Measurements from ENCODE around the gene OR2T8. TPM values are rescaled to one million over a fixed set of nuclear protein-coding genes. Genes with fewer than 3 reads are reported as not detected.

OR2T8 gene, protein sequence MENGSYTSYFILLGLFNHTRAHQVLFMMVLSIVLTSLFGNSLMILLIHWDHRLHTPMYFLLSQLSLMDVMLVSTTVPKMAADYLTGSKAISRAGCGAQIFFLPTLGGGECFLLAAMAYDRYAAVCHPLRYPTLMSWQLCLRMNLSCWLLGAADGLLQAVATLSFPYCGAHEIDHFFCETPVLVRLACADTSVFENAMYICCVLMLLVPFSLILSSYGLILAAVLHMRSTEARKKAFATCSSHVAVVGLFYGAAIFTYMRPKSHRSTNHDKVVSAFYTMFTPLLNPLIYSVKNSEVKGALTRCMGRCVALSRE
- not detected for polyA plus RNA-seq

DNA sequence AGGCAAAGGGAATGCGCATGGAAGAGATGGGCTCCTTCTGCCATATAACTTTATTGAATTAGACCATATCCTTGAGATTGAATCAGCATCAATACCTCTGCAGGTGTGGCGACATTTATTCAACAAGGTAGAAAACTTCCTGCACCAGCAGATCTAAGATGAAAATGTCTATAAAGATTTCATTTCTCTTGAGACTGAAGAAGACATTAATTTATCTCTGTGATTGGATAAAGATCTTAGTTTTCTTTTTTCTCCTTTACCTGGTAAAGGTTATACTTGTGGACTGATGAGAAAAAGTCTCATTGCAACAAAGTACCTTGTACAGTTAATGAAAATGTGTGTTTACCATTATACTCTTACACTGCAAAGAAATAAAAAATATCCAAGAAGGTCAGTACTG, at the start of gene OR2T8:
OR2T8 (plus strand) TSS at position 301 of the 400 bp plus-strand sequence. CDS start 766 bp downstream, outside the sequence.
- Mint-ChIP-seq H3K36me3 (no peaks in the 10 kb centered on the region), H3K27me3 (peaks cover 6% of the 10 kb centered on the region), H3K27ac (no peak within 1 kb of the TSS), H3K4me1 (no peaks in the 10 kb centered on the region), H3K9me3 (no peaks in the 10 kb centered on the region), H3K4me3 (no peak within 1 kb of the TSS)

DNA sequence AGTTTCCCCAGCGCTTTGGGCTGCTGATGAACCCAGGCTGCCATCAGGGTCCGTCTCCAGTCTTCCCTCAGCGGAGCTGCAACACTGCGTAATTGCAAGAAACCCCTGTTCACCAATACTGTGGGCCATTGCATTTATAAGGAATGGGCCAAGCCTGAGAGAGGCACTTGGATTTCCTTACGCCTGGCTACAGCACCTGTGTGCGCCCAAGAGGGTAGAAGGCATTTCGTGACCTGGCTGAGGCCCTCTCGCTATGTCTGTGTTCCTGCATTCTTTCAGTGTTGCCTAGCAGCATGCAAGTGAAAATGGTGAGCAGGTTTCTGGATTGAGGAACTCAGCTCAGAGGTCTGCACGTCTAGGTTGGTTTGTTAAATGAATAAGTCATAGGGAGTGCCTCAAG, 36.7 kb upstream of the OR2T8 start:
- Mint-ChIP-seq H3K4me1 (no peaks in the 10 kb centered on the region), H3K9me3 (peaks cover 0 to 1% (median 0%) of the 10 kb centered on the region in 3 donors), H3K4me3 (no peak overlapping the region), H3K27ac (no peak overlapping the region), H3K36me3 (no peaks in the 10 kb centered on the region), H3K27me3 (peaks cover 1% of the 10 kb centered on the region)

DNA sequence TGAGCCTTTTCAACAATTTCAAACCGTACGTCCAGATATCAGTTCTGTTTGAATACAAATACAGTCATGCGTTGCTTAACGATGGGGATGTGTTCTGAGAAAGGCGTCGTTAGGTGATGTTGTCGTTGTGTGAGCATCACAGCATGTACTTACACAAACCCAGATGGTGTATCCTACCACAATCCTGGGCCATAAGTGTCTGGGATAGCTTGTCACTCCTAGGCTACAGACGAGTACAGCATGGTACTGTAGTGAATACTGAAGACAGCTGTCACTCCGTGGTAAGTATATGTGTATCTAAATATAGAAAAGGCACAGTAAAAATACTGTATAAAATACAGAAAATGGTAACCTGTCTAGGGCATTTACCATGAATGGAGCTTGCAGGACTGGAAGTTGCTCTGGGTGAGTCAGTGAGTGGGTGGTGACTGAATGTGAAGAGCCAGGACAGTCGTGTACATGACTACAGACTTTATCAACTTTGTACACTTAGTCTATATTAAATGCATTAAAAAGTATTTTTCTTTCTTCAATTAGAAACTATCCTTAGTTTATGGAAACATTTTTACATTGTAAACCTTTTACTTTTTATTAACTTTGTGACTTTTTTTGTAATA, 35.1 kb upstream of the OR2T8 start:
- Mint-ChIP-seq H3K4me1 (no peaks in the 10 kb centered on the region), H3K9me3 (no peaks in the 10 kb centered on the region), H3K27ac (no peak overlapping the region), H3K4me3 (no peak overlapping the region), H3K27me3 (no peaks in the 10 kb centered on the region), H3K36me3 (no peaks in the 10 kb centered on the region)

DNA sequence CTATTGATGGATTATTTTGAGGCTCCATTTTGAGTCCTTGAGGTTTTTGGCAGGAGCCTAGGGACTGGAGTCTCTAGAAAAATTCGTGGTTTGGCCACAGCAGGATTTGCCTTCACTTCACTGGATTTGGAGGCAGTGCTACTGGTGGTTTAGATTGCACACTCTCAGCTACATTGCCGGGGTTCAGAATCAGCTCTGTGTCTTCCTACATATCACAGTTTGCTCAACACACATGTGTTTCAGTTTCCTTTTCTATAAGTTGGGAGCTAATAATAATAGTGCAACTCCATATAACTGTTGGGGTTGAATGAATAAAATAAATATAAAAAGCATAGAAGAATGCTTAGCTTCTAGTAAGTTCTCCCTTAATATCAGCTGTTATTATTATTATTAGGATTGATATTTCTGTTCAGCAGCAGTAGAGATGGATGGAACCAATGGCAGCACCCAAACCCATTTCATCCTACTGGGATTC, 24.9 kb upstream of the OR2T8 start, which contains the start of gene OR2W3:
OR2W3 (plus strand) TSS at position 425 of the 475 bp plus-strand sequence; CDS start at position 425, 0 bp downstream.
- H3K9me3 Mint-ChIP-seq = peaks cover 0 to 4% (median 0%) of the 10 kb centered on the region in 3 donors
- no peak within 1 kb of the TSS for H3K4me3 Mint-ChIP-seq
- no peak within 1 kb of the TSS for H3K27ac Mint-ChIP-seq
- no peaks in the 10 kb centered on the region for H3K36me3 Mint-ChIP-seq
- no peaks in the 10 kb centered on the region for H3K4me1 Mint-ChIP-seq
- no peaks in the 10 kb centered on the region for H3K27me3 Mint-ChIP-seq

DNA sequence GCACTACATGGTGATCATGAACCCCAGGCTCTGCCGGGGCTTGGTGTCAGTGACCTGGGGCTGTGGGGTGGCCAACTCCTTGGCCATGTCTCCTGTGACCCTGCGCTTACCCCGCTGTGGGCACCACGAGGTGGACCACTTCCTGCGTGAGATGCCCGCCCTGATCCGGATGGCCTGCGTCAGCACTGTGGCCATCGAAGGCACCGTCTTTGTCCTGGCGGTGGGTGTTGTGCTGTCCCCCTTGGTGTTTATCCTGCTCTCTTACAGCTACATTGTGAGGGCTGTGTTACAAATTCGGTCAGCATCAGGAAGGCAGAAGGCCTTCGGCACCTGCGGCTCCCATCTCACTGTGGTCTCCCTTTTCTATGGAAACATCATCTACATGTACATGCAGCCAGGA, 24.1 kb upstream of the OR2T8 start:
- Mint-ChIP-seq H3K27me3 (no peaks in the 10 kb centered on the region), H3K27ac (no peak overlapping the region), H3K9me3 (peaks cover 0 to 4% (median 0%) of the 10 kb centered on the region in 3 donors), H3K4me3 (no peak overlapping the region), H3K4me1 (no peaks in the 10 kb centered on the region), H3K36me3 (no peaks in the 10 kb centered on the region)

DNA sequence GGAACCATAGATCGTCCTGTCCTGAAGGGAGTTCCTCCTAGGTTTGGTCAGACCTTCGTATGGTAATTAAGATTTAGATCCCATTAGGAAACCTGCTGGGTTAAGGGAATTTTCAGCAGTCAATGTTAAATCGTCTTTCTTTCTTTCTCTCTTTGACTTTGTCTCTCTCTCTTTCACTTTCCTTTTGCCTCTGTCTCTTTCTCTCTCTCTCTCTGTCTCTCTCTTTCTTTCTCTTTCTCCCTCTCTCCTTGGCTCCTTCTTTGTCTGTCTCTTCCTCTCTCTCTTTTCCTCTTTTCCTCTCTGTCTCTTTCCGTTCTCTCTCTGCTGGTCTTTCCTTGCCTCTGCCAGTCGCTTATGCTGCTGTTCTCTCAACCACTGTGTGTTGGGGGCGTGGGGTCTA, 15.9 kb upstream of the OR2T8 start:
- Mint-ChIP-seq H3K9me3 (peaks cover 7 to 12% (median 9%) of the 10 kb centered on the region in 3 donors), H3K27me3 (no peaks in the 10 kb centered on the region), H3K4me3 (no peak overlapping the region), H3K27ac (no peak overlapping the region), H3K36me3 (peaks cover 2% of the 10 kb centered on the region), H3K4me1 (peaks cover 5 to 12% (median 10%) of the 10 kb centered on the region in 3 donors)

DNA sequence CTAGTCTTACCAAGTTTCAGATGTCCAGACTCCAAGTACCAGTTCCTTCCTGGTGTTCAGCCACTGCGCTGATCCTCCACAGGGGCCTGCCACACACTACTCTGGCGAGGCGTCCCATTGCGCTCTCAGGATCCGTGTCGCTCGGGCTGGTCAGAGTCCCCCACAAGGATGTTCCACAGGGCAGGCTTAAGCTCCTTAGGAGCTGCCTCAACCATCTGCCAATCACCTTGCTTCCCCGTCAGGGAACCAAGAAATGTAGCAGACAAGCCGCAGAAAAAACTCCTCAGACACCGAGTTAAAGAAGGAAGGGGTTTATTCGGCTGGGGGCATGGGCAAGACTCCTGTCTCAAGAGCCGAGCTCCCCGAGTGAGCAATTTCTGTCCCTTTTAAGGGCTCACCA, 14.9 kb upstream of the OR2T8 start:
- Mint-ChIP-seq H3K9me3 (peaks cover 7 to 12% (median 9%) of the 10 kb centered on the region in 3 donors), H3K4me3 (no peak overlapping the region), H3K27ac (no peak overlapping the region), H3K27me3 (no peaks in the 10 kb centered on the region), H3K4me1 (peaks cover 5 to 12% (median 10%) of the 10 kb centered on the region in 3 donors), H3K36me3 (peaks cover 2% of the 10 kb centered on the region)

DNA sequence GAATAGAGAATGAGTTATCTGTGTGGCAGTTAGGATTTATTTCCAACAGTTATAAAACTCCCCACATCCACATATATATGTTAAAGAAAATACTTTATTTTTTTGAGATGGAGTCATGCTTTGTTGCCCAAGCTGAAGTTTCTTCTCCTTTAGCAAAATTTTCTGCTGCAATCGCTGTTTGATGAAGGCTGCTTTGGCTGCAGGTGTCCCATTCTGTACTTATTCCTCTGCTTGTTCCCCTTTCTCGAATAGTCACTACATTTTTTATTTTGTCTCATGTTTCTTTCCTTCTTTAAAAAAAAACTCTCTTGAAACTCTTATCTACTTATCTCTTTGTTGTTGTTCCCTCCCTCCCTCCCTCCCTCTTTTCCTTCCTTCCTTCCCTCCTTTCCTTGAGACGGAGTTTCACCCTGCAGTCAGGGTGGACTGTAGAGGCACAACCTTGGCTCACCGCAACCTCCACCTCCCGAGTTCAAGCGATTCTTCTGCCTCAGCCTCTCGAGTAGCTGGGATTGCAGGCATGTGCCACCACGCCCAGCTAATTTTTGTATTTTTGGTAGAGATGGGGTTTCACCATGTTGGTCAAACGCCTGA, 14.0 kb upstream of the OR2T8 start:
- Mint-ChIP-seq H3K4me1 (peaks cover 5 to 12% (median 10%) of the 10 kb centered on the region in 3 donors), H3K36me3 (peaks cover 2% of the 10 kb centered on the region), H3K9me3 (peaks cover 7 to 12% (median 9%) of the 10 kb centered on the region in 3 donors), H3K4me3 (peak overlapping the region in 3 of 4 donors; percentile 63 to 90 (median 87)), H3K27me3 (no peaks in the 10 kb centered on the region), H3K27ac (peak overlapping the region in 2 of 3 donors; percentile 18 to 89)

DNA sequence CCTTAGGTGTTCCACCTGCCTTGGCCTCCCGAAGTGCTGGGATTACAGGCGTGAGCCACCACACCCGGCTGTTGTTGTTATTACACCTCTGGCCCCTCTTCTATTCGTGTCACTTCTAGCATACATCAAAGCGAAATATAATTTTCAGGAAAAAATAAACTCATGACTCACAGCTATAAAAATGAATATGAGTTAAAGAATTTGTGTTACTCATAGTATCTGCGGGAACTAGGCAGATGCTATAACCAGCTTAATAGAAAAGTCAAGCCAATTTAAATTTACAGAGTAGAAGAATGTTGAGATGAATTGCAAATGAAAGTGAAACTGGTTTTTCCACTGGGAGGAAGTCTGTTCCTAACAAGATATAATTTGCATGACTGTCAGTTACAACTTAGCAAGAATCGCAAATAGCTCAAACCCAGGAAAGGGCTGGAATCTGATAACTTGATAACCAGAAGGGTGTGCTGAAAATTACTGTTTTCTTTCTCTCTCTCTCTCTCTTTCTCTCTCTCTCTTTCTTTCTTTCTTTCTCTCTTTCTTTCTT, 13.5 kb upstream of the OR2T8 start:
- Mint-ChIP-seq H3K4me3 (peak overlapping the region in 3 of 4 donors; percentile 63 to 90 (median 87)), H3K9me3 (peaks cover 7 to 12% (median 7%) of the 10 kb centered on the region in 3 donors), H3K27ac (peak overlapping the region in 2 of 3 donors; percentile 18 to 89), H3K4me1 (peaks cover 5 to 12% (median 10%) of the 10 kb centered on the region in 3 donors), H3K27me3 (no peaks in the 10 kb centered on the region), H3K36me3 (peaks cover 2% of the 10 kb centered on the region)

DNA sequence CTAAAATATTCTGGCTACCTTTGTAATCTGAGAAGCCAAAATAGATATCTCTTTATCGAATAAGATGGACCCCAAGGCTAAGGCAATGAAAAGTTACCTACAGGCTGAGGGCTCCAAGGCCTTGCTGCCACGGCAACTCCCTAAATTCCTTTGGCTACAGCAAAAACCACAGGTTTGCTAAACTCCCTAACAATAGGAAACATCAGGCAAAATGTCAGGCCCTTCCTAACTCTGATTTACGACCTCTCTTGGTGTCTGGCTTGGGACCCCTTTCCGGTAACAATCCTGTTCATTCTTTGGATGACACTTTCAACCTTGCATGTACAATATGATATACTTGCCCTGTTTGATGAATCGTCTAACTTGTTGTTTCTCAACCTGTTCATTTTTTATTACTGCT, 11.3 kb upstream of the OR2T8 start:
- H3K27me3 Mint-ChIP-seq = no peaks in the 10 kb centered on the region
- no peak overlapping the region for H3K27ac Mint-ChIP-seq
- H3K9me3 Mint-ChIP-seq = peaks cover 4 to 10% (median 7%) of the 10 kb centered on the region in 3 donors
- H3K4me3 Mint-ChIP-seq = no peak overlapping the region
- peaks cover under 1% of the 10 kb centered on the region for H3K36me3 Mint-ChIP-seq
- peaks cover 5 to 12% (median 10%) of the 10 kb centered on the region in 3 donors for H3K4me1 Mint-ChIP-seq

DNA sequence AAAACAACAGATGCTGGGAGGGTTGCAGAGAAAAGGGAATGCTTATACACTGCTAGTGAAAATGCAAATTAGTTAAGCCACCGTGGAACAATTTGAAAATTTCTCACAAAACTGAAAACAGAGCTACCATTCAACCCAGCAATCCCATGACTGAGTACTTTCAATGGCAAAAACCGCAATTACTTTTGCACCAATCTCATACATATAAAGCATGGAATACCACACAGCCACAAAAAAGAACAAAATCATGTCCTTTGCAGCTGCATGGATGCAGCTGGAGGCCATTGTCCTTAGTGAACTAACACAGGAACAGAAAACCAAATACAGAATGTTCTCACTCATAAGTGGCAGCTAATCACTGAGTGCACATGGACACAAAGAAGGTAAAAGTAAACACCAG, 6.3 kb upstream of the OR2T8 start:
- Mint-ChIP-seq H3K27me3 (peaks cover 7% of the 10 kb centered on the region), H3K4me3 (no peak overlapping the region), H3K27ac (no peak overlapping the region), H3K36me3 (no peaks in the 10 kb centered on the region), H3K4me1 (no peaks in the 10 kb centered on the region), H3K9me3 (no peaks in the 10 kb centered on the region)

DNA sequence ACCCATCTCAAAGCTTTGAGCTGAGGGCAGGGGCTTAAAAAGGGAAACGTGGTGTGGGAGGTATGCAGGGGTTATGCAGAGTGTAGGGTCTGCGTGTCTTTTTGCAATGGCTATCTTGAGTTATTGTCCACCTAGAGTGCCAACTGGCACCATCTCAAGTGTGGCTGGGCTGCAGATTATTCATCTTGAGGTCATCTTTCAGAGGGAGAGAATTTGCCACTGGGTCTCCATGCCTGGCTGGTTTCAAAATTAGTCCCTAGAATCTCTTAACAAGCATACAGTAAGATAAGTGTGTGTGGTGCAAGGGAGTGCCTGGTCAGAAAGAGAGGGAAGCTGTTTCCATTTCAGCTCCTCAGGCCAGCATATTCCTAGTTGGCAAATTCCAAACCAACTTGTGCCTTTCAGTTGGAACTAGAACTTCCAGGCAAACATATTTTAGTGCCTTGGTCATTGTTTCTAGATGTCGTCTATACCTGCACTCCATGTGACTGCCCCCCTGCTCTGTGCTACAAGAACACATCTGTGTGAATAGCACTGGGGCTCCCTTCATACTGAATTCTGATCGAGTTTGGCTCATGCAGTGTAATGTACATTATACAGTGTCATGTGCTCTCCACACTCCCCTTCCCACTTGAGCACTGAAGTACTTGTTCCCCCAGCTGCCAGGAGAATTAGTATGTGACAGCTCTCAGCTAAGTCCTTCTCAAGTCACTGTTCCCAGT, 5.0 kb upstream of the OR2T8 start:
- H3K36me3 Mint-ChIP-seq = no peaks in the 10 kb centered on the region
- H3K9me3 Mint-ChIP-seq = no peaks in the 10 kb centered on the region
- H3K27ac Mint-ChIP-seq = no peak overlapping the region
- H3K27me3 Mint-ChIP-seq = peaks cover 7% of the 10 kb centered on the region
- no peaks in the 10 kb centered on the region for H3K4me1 Mint-ChIP-seq
- H3K4me3 Mint-ChIP-seq = no peak overlapping the region

DNA sequence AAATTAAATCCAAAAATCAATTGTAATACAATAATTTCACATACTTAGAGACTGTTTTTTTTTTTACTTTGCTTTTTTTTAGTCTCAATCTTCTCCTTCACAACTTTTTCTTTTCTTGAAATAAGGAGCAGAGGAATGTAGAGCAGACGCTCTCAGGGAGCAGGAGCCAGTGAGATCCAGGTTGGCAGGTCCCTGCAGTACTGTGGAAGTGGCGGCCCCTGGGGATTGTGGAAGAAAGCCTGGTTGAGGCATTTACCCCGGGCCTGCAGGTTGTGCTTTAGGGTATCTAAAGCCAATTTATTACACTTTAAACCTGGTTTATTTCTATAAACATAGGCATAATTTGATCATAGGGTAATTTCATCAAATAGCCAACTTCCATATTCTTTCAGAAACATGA, 3.9 kb downstream of the OR2T8 start:
- Mint-ChIP-seq H3K4me1 (no peaks in the 10 kb centered on the region), H3K27me3 (peaks cover 2% of the 10 kb centered on the region), H3K9me3 (no peaks in the 10 kb centered on the region), H3K27ac (no peak overlapping the region), H3K4me3 (no peak overlapping the region), H3K36me3 (no peaks in the 10 kb centered on the region)

DNA sequence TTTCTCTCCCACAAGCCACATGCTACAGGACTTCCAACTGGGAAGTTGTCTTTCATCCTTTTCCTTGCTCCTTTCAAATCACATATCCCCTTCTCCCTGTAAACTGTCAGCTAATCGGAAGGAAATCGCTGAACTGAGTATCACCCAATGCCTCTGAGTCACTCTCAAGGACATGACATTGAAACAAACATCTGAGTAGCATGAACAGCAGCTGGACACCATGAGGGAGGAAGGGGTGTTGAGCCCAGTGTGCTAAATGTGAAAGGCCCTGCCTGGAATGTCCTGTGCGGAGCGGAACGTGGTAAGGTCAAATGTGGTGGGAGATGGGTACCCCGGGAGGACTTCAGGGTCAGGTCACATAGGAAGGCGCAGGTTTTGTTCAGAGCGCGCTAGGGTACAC, 4.8 kb downstream of the OR2T8 start, which contains the start of gene OR2AJ1:
OR2AJ1 (plus strand) TSS at position 22 of the 400 bp plus-strand sequence. CDS start 8,880 bp downstream, outside the sequence.
- Mint-ChIP-seq H3K4me3 (no peak within 1 kb of the TSS), H3K27ac (no peak within 1 kb of the TSS), H3K36me3 (no peaks in the 10 kb centered on the region), H3K27me3 (peaks cover 2% of the 10 kb centered on the region), H3K4me1 (no peaks in the 10 kb centered on the region), H3K9me3 (no peaks in the 10 kb centered on the region)
